Measurements from ENCODE around the gene KDM8.

Gene KDM8

DNA sequence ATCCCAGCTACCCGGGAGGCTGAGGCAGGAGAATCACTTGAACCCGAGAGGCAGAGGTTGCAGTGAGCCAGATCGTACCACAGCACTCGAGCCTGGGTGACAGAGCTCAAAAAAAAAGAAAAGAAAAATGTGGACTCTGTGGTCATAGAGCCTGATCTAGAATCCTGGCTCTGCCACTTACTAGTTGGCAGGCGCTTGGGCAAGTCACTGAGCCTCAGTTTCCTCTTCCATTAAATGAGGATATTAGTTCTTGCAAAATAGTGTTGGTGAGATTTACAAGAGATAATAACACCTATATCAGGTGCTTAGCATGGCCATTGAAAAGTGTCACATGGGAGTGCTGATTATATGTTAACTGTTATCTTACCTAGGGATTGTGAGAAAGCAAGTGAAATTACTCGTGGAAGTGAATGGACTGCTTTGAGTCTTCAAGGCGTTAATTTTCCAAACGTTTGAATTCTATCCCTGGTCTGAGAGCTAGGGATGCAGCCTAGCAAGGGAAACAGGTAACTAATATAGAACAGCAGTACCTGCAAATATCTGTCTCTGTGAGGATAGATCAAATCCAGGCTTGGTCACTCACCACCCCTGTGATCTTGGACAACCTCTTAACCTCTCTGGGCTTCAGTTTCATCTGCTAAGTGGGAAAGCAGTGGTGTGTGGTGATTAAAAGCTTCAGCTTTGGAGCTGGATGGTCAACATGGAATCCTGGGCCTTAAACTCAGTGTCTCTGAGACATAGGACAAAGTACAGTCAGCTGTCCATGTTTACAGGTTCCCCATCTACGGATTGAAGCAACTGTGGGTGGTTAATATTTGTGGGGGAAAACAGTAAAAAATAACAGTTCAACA, 66.2 kb downstream of the KDM8 start:
- DNase-seq (ENCODE audit: low spot score), result no peak

DNA sequence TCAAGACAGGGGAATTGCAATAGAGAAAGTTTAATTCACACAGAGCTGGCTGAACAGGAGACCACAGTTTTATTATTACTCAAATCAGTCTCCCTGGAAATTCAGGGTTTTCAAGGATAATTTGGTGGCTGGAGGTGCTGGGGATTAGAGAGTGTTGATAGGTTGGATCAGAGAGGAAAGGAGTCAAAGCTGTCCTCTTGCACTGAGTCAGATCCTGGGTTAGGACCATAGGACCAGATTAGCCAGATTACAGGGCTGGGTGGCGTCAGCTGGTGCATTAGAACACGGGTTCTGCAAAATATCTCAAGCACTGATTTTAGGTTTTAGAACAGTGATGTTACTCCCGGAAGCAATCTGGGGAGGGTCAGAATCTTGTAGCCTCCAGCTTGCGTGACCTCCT, 67.0 kb downstream of the KDM8 start:
- DNase-seq (ENCODE audit: low spot score), result no peak
